Activated naive CD4-positive, alpha-beta T cell treated with anti-CD3 and anti-CD28 coated beads for 36 hours (primary cell): ENCODE measurements around the gene NAA10. TPM values are rescaled to one million over a fixed set of nuclear protein-coding genes. Genes with fewer than 3 reads are reported as not detected.
A peak's percentile ranks its signal among the peaks of the same experiment; 100 is the strongest.

Source experiments
- CTCF ChIA-PET: fragments of 350-600 bp; sonication (Branson Sonifier 250); formaldehyde crosslinking; loops from one replicate; lab custom pipeline; 2021; ENCODE audit warnings: antibody characterized with exemption; lab: Charles Lee
- DNase-seq: peaks from one replicate; pipeline ENCODE4 v3.0.0-alpha.2; 2020
- H3K27ac Mint-ChIP-seq: one replicate; pipeline ENCODE4 v1.8.0; 2021; ENCODE audit warnings: mild to moderate bottlenecking, mixed read lengths
- H3K27me3 Mint-ChIP-seq: one replicate; pipeline ENCODE4 v1.8.0; 2021; ENCODE audit warnings: low read depth, mixed read lengths
- H3K36me3 Mint-ChIP-seq: one replicate; pipeline ENCODE4 v1.8.0; 2021; ENCODE audit warnings: low read depth, mixed read lengths
- H3K4me1 Mint-ChIP-seq: one replicate; pipeline ENCODE4 v1.8.0; 2021; ENCODE audit warnings: low read depth, mixed read lengths
- H3K4me3 Mint-ChIP-seq: one replicate; pipeline ENCODE4 v1.8.0; 2021; ENCODE audit warnings: mild to moderate bottlenecking, moderate library complexity, mixed read lengths
- H3K9me3 Mint-ChIP-seq: one replicate; pipeline ENCODE4 v1.8.0; 2021; ENCODE audit warnings: mixed read lengths
- intact Hi-C: fragments of 100-400 bp; cut with micrococcal nuclease; formaldehyde crosslinking; loops from one replicate; pipeline ENCODE4 v1.15.1; 2023
- total RNA-seq, 2 experiments: library from RNA; stranded (reverse); gene quantifications; one replicate each; pipeline ENCODE4 v1.2.3, GENCODE V29; 2021

The NAA10 gene
- total RNA-seq, 2 experiments from 2014 or later, result 120 to 121 TPM

DNA sequence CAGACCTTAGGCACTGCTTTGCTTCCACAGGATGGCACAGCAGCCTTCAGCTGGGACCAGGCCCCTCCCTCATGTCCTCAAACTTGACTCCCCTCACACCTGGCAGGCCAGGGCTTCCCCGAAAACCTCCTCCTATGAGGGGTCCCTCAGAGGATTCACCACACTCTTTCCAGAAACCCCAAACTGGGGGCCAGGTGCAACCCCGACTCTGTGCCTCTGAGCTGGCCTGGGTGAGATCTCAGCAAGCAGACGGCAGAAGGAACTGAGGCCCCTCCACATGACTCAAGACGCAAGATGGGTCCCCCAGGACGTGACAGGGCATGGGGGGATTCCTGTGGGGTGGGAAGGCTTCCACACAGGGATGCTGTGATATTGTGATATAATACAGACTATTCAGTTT lies 30.6 kb upstream of the NAA10 start:
- Mint-ChIP-seq H3K27me3 (no peaks in the 10 kb centered on the region), H3K4me1 (peaks cover 28% of the 10 kb centered on the region), H3K27ac (peak overlapping the region; percentile 96), H3K4me3 (no peak overlapping the region), H3K36me3 (peaks cover 26% of the 10 kb centered on the region), H3K9me3 (no peaks in the 10 kb centered on the region)
- DNase-seq, result no peak
- CTCF ChIA-PET, result interaction anchor here (0.8 to 1.8 kb wide), 4 partner anchors 12 to 38 kb away, joined by 3 to 6 read pairs (median 4); no protein-coding TSS in a partner anchor
- intact Hi-C loops, result no loop called here

DNA sequence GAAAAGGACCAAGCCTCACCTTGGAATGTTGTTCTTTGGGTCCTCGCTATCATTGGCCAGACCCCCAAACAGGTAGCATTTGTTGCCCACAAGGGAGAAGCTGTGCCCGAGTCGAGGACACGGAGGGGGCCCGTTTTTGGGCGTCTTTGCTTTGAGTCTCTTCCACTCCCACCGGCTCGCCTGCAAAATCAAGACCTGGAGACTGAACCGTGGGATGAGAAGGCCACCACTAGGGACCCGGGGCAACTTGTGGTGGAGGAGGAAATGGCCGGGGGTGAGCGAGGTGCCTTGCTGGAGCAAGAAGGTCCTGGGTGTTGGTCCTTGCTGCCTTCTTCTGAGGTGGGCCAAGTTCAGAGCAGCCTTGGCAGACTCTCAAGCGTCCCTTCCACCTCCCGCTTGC lies 29.3 kb upstream of the NAA10 start:
- Mint-ChIP-seq H3K4me3 (no peak overlapping the region), H3K9me3 (no peaks in the 10 kb centered on the region), H3K27me3 (no peaks in the 10 kb centered on the region), H3K4me1 (peaks cover 28% of the 10 kb centered on the region), H3K36me3 (peaks cover 25% of the 10 kb centered on the region), H3K27ac (no peak overlapping the region)
- no peak for DNase-seq
- intact Hi-C loops, result no loop called here
- CTCF ChIA-PET, result no interaction called here

DNA sequence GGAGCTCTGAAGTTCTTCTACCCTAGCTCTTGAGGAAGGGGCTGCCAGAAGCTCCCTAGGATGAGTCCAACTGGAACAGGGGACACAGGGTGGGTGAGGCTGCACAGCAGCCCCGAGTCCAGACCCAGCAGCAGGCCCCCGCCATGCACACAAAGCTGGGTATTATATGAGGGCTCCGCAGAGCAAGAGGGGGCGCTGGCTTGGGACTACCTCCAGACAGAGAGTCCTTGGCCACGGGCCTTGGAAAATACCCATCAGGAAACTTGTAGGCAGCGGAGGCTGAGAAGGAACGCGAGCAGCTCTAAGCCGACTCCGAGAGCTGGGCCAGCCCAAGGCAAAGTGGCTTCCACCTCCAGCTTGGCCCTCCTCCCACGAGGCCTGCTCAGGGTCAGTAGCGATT lies 28.7 kb upstream of the NAA10 start:
- no peak for DNase-seq
- intact Hi-C loops, result no loop called here
- no peaks in the 10 kb centered on the region for H3K9me3 Mint-ChIP-seq
- CTCF ChIA-PET, result no interaction called here
- no peak overlapping the region for H3K27ac Mint-ChIP-seq
- no peaks in the 10 kb centered on the region for H3K27me3 Mint-ChIP-seq
- H3K36me3 Mint-ChIP-seq, result peaks cover 22% of the 10 kb centered on the region
- H3K4me3 Mint-ChIP-seq, result no peak overlapping the region
- peaks cover 28% of the 10 kb centered on the region for H3K4me1 Mint-ChIP-seq

DNA sequence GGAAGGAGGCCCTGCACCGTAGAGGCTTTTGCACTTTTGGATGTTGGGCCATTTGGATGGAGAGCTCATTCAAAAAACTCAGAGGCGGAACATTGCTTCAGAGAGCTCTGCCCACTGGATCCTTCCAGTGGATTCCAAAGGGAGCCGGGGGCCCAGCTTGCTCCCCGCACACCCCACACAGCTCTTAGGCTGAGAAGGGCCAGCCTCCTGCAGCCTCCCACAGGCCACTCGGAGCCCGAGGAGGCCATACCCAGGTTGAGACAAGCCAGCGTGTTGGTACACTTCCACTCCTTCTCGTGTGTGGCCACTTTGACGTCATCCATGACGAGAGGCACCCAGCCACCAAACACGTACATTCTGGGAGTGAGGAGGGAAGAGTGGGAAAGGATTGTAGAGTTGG lies 26.5 kb upstream of the NAA10 start:
- Mint-ChIP-seq H3K27ac (peak overlapping the region; percentile 46), H3K36me3 (peaks cover 15% of the 10 kb centered on the region), H3K9me3 (no peaks in the 10 kb centered on the region), H3K4me1 (peaks cover 8% of the 10 kb centered on the region), H3K4me3 (no peak overlapping the region), H3K27me3 (no peaks in the 10 kb centered on the region)
- intact Hi-C loops, result no loop called here
- CTCF ChIA-PET, result interaction anchor here (1.0 kb wide), 1 partner anchor 11 kb away, joined by 3 read pairs; no protein-coding TSS in a partner anchor
- no peak for DNase-seq

DNA sequence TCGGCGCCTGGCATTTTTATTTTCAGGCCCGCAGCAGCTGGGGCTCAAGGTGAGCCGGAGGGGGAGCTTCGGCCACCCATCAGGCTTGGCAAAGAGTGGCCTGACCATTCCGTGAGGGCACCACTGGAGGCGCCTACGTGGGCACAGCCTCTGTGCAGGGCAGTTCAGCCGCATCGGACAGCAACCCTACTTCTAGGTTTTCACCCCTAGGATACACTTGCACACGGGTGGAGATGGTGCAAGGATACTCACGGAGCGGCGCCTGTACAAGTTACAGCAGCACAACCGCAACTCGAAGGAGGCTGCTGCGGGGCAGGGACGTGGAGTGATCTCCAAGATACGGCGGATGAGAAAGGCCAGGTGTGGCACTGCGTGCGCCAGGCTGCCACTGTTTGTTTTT lies 25.9 kb upstream of the NAA10 start:
- intact Hi-C loops, result no loop called here
- peaks cover 15% of the 10 kb centered on the region for H3K36me3 Mint-ChIP-seq
- CTCF ChIA-PET, result no interaction called here
- DNase-seq, result no peak
- peaks cover 4% of the 10 kb centered on the region for H3K4me1 Mint-ChIP-seq
- no peak overlapping the region for H3K4me3 Mint-ChIP-seq
- H3K9me3 Mint-ChIP-seq, result no peaks in the 10 kb centered on the region
- peak overlapping the region; percentile 46 for H3K27ac Mint-ChIP-seq
- no peaks in the 10 kb centered on the region for H3K27me3 Mint-ChIP-seq

DNA sequence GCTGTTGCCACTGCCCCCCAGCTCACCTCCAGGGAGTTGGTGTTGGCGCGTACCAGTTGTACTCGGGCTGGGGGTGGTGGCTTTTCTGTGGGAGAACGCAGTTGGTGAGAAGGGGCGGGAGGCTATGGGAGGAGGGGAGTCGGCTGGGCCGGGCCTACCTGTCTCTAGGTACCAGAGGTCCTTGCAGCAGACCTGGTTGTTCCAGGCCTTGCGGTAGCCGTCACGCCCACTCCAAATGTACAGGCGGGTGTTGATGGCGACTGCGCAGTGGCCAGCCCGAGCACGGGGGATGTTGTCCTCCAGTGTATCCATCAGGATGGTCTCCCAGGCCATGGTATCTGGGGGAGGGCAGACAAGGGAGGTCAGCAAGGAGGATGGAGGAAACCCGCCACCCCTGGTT lies 25.2 kb upstream of the NAA10 start:
- Mint-ChIP-seq H3K27me3 (no peaks in the 10 kb centered on the region), H3K9me3 (no peaks in the 10 kb centered on the region), H3K4me3 (no peak overlapping the region), H3K36me3 (peaks cover 17% of the 10 kb centered on the region), H3K4me1 (peaks cover 6% of the 10 kb centered on the region), H3K27ac (no peak overlapping the region)
- no peak for DNase-seq
- CTCF ChIA-PET, result no interaction called here
- intact Hi-C loops, result no loop called here

DNA sequence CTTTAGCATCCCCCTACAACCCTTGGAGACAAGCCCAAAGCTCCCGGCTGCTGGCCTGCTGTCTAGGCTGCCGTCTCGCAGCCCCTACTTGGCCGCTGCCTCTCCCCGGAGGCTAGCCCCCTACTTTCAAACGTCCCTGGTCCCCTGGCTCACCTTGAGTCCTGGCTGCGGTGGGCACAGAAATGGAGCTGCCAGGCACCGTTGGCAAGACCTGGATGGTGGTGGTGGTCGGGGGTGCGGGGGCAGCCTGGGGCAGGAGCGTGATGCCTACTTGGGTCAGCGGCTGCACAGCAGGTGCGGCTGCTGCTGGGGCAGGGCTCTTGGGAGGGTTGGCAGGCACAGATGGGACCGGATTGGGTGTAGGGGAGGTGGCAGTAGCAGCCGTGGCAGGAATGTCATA lies 24.8 kb upstream of the NAA10 start:
- Mint-ChIP-seq H3K36me3 (peaks cover 19% of the 10 kb centered on the region), H3K27me3 (no peaks in the 10 kb centered on the region), H3K4me3 (no peak overlapping the region), H3K9me3 (no peaks in the 10 kb centered on the region), H3K4me1 (peaks cover 2% of the 10 kb centered on the region), H3K27ac (no peak overlapping the region)
- intact Hi-C loops, result no loop called here
- CTCF ChIA-PET, result no interaction called here
- DNase-seq, result no peak

DNA sequence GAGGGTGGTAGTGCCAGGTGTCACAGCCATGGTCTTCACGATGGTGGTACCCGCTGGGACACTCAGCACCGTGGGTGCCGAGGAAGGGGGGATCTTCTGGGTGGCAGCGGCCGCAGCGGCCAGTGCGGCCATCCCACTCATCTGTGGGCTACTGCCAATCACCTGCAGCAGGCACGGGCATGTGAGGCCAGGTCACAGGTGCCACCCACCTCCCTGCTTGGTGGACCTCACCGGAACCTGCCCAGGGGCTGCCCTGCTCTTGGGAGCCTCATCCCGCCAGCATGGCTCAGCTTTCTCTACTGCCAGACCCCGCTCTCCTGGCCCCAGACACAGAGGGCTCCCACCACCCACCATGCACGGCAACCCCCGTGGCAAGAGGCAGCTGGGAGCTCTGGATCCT lies 23.8 kb upstream of the NAA10 start:
- Mint-ChIP-seq H3K4me3 (no peak overlapping the region), H3K9me3 (no peaks in the 10 kb centered on the region), H3K27ac (no peak overlapping the region), H3K36me3 (peaks cover 19% of the 10 kb centered on the region), H3K27me3 (no peaks in the 10 kb centered on the region), H3K4me1 (peaks cover 6% of the 10 kb centered on the region)
- no peak for DNase-seq
- intact Hi-C loops, result no loop called here
- CTCF ChIA-PET, result no interaction called here

DNA sequence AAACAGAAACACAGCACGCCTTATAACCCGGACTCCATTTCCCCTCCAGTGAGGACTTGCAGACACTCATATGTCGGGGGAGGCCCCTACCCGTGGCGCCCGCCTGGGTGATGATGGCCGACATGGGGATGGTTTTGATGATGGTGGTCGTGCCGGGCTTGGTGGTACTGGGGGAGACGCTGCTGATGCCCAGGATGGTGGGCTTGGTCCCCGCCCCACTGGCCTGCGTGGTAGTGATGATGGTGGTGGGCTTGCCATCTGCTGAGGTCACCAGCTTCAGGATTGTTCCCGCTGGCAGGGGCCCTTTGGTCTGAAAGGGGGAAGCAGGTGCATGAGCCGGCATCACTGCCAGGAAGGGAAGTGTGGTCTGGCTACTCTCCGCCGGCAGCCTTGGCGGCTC lies 22.4 kb upstream of the NAA10 start:
- Mint-ChIP-seq H3K4me1 (peaks cover 10% of the 10 kb centered on the region), H3K27ac (no peak overlapping the region), H3K9me3 (no peaks in the 10 kb centered on the region), H3K4me3 (no peak overlapping the region), H3K27me3 (no peaks in the 10 kb centered on the region), H3K36me3 (peaks cover 21% of the 10 kb centered on the region)
- intact Hi-C loops, result no loop called here
- no peak for DNase-seq
- CTCF ChIA-PET, result interaction anchor here (0.8 kb wide), 1 partner anchor 67 kb away, joined by 3 read pairs; no protein-coding TSS in a partner anchor

DNA sequence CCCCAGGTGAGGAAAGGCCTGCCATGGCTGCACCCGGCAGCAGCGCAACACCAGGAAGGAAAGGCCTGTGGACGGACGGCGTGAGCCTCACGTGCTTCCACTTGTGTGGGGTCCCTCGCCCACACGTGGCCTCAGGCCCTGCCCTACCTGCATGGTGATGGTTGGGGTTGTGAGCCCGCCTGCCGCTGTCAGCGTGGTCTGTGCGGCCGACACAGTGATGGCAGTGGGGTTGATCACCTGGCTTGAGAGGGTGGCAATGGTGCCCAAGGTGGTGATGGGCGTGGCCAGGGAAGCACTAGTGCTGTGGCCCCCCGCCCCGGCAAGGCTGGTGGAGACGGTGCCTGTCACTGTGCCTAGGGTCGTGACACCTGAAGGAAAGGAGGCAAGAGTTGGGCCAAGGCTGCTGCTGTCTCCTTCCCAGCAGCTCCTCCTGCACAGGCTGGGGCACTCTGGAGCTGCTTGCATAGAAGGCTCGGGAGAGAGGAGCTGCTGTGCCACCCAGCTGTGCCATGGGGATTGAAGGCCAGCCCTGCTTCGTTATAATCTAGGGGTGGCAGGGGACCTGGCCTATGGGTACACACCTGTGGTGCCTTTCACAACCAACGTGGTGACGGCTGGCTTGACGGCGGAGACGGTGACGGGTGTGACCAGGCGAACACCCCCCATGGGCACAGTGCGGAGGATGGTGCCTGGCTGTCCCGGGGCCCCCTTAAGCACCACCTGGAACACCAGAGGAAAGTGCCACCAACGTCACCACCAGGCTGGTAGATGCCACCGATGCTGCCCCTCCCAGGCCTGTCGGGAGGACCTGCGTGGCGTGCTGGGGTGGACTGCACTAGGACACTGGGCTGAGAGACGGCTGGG lies 21.4 kb upstream of the NAA10 start:
- Mint-ChIP-seq H3K36me3 (peaks cover 21% of the 10 kb centered on the region), H3K27ac (no peak overlapping the region), H3K9me3 (no peaks in the 10 kb centered on the region), H3K4me1 (peaks cover 10% of the 10 kb centered on the region), H3K4me3 (no peak overlapping the region), H3K27me3 (no peaks in the 10 kb centered on the region)
- CTCF ChIA-PET, result interaction anchor here (0.6 to 1.4 kb wide), 2 partner anchors 15 to 31 kb away, joined by 3 read pairs; partner anchors contain the start of gene ARHGAP4
- DNase-seq, result no peak
- intact Hi-C loops, result no loop called here

DNA sequence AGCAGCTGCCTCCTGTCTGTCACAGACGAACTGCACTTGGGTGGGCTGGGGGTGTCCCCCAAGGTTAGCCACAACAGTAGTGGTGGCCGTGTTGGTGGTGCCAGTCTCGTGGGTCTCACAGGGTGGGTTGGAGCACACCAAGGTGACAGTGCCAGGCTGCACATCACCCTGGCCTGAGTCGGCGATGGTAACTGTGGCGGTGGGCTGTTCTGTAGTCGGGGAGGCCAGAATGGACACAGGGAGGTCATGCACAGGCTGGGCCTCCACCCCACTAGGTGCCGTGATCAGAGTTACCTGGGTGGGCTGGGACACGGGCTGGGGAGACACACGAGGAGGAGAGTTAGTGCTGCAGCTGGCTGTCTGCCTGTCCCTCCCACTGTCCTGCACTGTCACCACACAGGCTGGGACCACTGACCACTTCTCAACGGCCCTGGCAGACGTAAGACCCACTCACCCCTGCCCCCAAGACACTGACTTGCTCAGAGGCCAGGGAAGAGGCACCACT lies 20.4 kb upstream of the NAA10 start:
- Mint-ChIP-seq H3K27ac (no peak overlapping the region), H3K4me3 (no peak overlapping the region), H3K4me1 (peaks cover 13% of the 10 kb centered on the region), H3K36me3 (peaks cover 24% of the 10 kb centered on the region), H3K9me3 (no peaks in the 10 kb centered on the region), H3K27me3 (no peaks in the 10 kb centered on the region)
- no peak for DNase-seq
- intact Hi-C loops, result no loop called here
- CTCF ChIA-PET, result interaction anchor here (0.6 to 1.4 kb wide), 2 partner anchors 30 to 49 kb away, joined by 3 read pairs; partner anchors contain the start of gene ARHGAP4

DNA sequence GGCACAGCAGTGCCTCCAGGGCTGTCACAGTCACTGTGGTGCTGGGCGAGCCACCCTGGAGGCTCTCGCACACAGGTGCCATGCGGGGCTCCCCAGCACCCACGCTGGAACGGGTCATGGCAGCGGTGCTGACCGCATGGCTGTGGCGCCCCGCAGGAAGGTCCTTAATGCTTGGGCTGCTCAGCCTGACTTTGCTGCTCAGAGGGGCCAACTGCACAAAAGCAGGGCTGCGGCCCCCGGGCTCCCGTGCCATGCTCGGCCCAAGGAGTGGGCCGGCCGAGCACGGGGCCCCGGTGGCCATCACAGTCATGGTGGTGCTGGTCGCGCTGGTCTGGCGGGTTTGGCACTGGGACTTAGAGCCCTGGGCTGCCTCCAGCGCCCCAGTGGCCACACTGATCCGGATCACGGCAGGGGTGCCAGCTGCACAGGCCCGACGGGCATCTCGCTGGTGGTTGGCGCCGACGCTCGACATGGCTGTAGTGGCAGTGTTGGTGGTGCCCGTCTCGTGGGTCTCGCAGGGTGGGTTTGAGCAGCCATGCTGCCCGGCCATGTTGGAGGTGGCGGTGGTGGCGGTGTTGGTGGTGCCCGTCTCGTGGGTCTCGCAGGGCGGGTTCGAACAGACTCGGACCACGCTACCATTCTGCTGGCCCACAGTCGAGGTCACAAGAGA lies 19.9 kb upstream of the NAA10 start:
- Mint-ChIP-seq H3K36me3 (peaks cover 21% of the 10 kb centered on the region), H3K27me3 (no peaks in the 10 kb centered on the region), H3K4me3 (no peak overlapping the region), H3K4me1 (peaks cover 17% of the 10 kb centered on the region), H3K9me3 (no peaks in the 10 kb centered on the region), H3K27ac (no peak overlapping the region)
- DNase-seq, result no peak
- CTCF ChIA-PET, result interaction anchor here (0.6 kb wide), 1 partner anchor 48 kb away, joined by 3 read pairs; no protein-coding TSS in a partner anchor
- intact Hi-C loops, result no loop called here
